ENCODE measurements around the gene ALDOB.

GRCh38 chr9:101470021-101470420, 34.4 kb upstream of the ALDOB start:
- no peak for TF ChIP-seq CTCF (IDR thresholded peaks at IDR 0.05)
- no peak for TF ChIP-seq EP300 (IDR thresholded peaks at IDR 0.05)
